CD4-positive, alpha-beta memory T cell (primary cell): ENCODE results near the gene LIFR. TPM values are rescaled to one million over a fixed set of nuclear protein-coding genes. Genes with fewer than 3 reads are reported as not detected.

ENCODE experiments used
- CTCF ChIA-PET: fragments of 350-600 bp; sonication (Branson Sonifier 250); formaldehyde crosslinking; loops from one replicate; lab custom pipeline; 2021; ENCODE audit warnings: inconsistent platforms; ENCODE audit not compliant: partially characterized antibody; lab: Charles Lee
- POLR2A ChIA-PET: fragments of 350-600 bp; sonication (Branson Sonifier 250); formaldehyde crosslinking; loops from one replicate; lab custom pipeline; 2021; ENCODE audit not compliant: partially characterized antibody; lab: Charles Lee
- DNase-seq, 5 donors: peaks; one replicate each; pipeline versions ENCODE4 v3.0.0 to v3.0.0-alpha.2; 2020 to 2022; ENCODE audit warnings: mixed read lengths in 1 of 5
- H3K27ac ChIP-seq: one replicate; pipeline ENCODE4 v1.7.0; 2013; ENCODE audit warnings: low read depth, low read length
- H3K27me3 ChIP-seq: 2 replicates; pipeline ENCODE4 v1.7.0; 2013; ENCODE audit warnings: mild to moderate bottlenecking, low read length, moderate library complexity; ENCODE audit not compliant: insufficient read depth
- H3K36me3 ChIP-seq: 2 replicates; pipeline ENCODE4 v1.7.0; 2013; ENCODE audit warnings: mild to moderate bottlenecking, low read length, moderate library complexity; ENCODE audit not compliant: insufficient read depth
- H3K4me1 ChIP-seq: 2 replicates; pipeline ENCODE4 v1.7.0; 2013; ENCODE audit warnings: mild to moderate bottlenecking, low read length, moderate library complexity; ENCODE audit not compliant: insufficient read depth
- H3K4me3 ChIP-seq, 2 donors: one replicate each; pipeline ENCODE4 v1.7.0; 2013; ENCODE audit warnings: low read length in 2 of 2, mild to moderate bottlenecking in 1 of 2
- H3K9me3 ChIP-seq, 2 donors: one replicate each; pipeline ENCODE4 v1.7.0; 2013; ENCODE audit warnings: low read length in 2 of 2, control low read depth in 1 of 2; ENCODE audit not compliant: control insufficient read depth in 1 of 2
- H3K27ac Mint-ChIP-seq, 7 donors: one replicate each; pipeline ENCODE4 v1.8.0; 2020 to 2021; ENCODE audit warnings: mixed read lengths in 7 of 7, mild to moderate bottlenecking in 6 of 7, inconsistent platforms in 3 of 7, moderate library complexity in 3 of 7
- H3K27me3 Mint-ChIP-seq, 2 donors: one replicate each; pipeline ENCODE4 v1.8.0; 2020 to 2021; ENCODE audit warnings: mixed read lengths in 2 of 2
- H3K36me3 Mint-ChIP-seq, 2 donors: one replicate each; pipeline ENCODE4 v1.8.0; 2020 to 2021; ENCODE audit warnings: mixed read lengths in 2 of 2, inconsistent platforms in 1 of 2, mild to moderate bottlenecking in 1 of 2
- H3K4me1 Mint-ChIP-seq, 4 donors: one replicate each; pipeline ENCODE4 v1.8.0; 2020 to 2021; ENCODE audit warnings: mixed read lengths in 4 of 4, mild to moderate bottlenecking in 1 of 4
- H3K4me3 Mint-ChIP-seq, 8 donors: one replicate each; pipeline ENCODE4 v1.8.0; 2020 to 2021; ENCODE audit warnings: mixed read lengths in 8 of 8, mild to moderate bottlenecking in 7 of 8, moderate library complexity in 6 of 8, inconsistent platforms in 3 of 8
- H3K9me3 Mint-ChIP-seq, 8 donors: one replicate each; pipeline ENCODE4 v1.8.0; 2020 to 2021; ENCODE audit warnings: mixed read lengths in 8 of 8, mild to moderate bottlenecking in 5 of 8, inconsistent platforms in 3 of 8, moderate library complexity in 1 of 8
- intact Hi-C: fragments of 100-400 bp; cut with micrococcal nuclease; formaldehyde crosslinking; loops from one replicate; pipeline ENCODE4 v1.15.1; 2023
- polyA plus RNA-seq, 2 donors: library from polyadenylated mRNA; unstranded; fragments of 300-500 nt; fragmentation: Illumina TruSeq; gene quantifications; one replicate each; pipeline ENCODE4 v1.2.3, GENCODE V29; 2021
- total RNA-seq, 2 experiments: library from RNA; stranded (reverse); gene quantifications; one replicate each; pipeline ENCODE4 v1.2.3, GENCODE V29; 2021

Gene LIFR
- total and polyA plus RNA-seq, 4 experiments from 2014 or later, result 0.23 to 0.42 TPM; not detected in 2

- peaks cover 0 to 3% (median 0%) of the 10 kb centered on the region in 8 donors for H3K9me3 Mint-ChIP-seq
- peaks cover 5 to 6% of the 10 kb centered on the region in 2 donors for H3K27me3 Mint-ChIP-seq
- no peak overlapping the region for H3K27ac Mint-ChIP-seq
- no peak overlapping the region for H3K4me3 Mint-ChIP-seq
- Histone ChIP-seq H3K4me3 (no peak overlapping the region), H3K4me1 (no peaks in the 10 kb centered on the region), H3K27me3 (no peaks in the 10 kb centered on the region), H3K27ac (no peak overlapping the region), H3K36me3 (no peaks in the 10 kb centered on the region), H3K9me3 (no peaks in the 10 kb centered on the region)
- H3K36me3 Mint-ChIP-seq, result no peaks in the 10 kb centered on the region
- CTCF ChIA-PET, result no interaction called here
- POLR2A ChIA-PET, result no interaction called here
- intact Hi-C loops, result no loop called here
- no peak for DNase-seq
- H3K4me1 Mint-ChIP-seq, result no peaks in the 10 kb centered on the region
Observed at GRCh38 chr5:38590838-38591522, 34.5 kb upstream of the LIFR start.

- H3K27ac ChIP-seq, result no peak overlapping the region
- H3K27ac Mint-ChIP-seq, result no peak overlapping the region
- no peak overlapping the region for H3K4me3 Mint-ChIP-seq
- H3K36me3 ChIP-seq, result no peaks in the 10 kb centered on the region
- POLR2A ChIA-PET, result no interaction called here
- intact Hi-C loops, result no loop called here
- H3K27me3 ChIP-seq, result no peaks in the 10 kb centered on the region
- no peak for DNase-seq
- no peaks in the 10 kb centered on the region for H3K4me1 ChIP-seq
- CTCF ChIA-PET, result no interaction called here
- peaks cover 0 to 3% (median 0%) of the 10 kb centered on the region in 8 donors for H3K9me3 Mint-ChIP-seq
- no peaks in the 10 kb centered on the region for H3K4me1 Mint-ChIP-seq
- no peak overlapping the region for H3K4me3 ChIP-seq
- H3K36me3 Mint-ChIP-seq, result no peaks in the 10 kb centered on the region
- H3K9me3 ChIP-seq, result no peaks in the 10 kb centered on the region
- H3K27me3 Mint-ChIP-seq, result peaks cover 5 to 9% of the 10 kb centered on the region in 2 donors
Observed at GRCh38 chr5:38589629-38590028, 33.2 kb upstream of the LIFR start.

- Histone ChIP-seq H3K27me3 (no peaks in the 10 kb centered on the region), H3K27ac (no peak overlapping the region), H3K4me3 (no peak overlapping the region), H3K36me3 (no peaks in the 10 kb centered on the region), H3K4me1 (no peaks in the 10 kb centered on the region), H3K9me3 (no peaks in the 10 kb centered on the region)
- Mint-ChIP-seq H3K9me3 (peaks cover 0 to 5% (median 0%) of the 10 kb centered on the region in 8 donors), H3K4me1 (peaks cover 0 to 5% (median 4%) of the 10 kb centered on the region in 4 donors), H3K27ac (no peak overlapping the region), H3K36me3 (no peaks in the 10 kb centered on the region), H3K4me3 (no peak overlapping the region), H3K27me3 (peaks cover 20 to 28% of the 10 kb centered on the region in 2 donors)
- ChIA-PET CTCF (no interaction called here), POLR2A (no interaction called here)
- intact Hi-C loops, result no loop called here
- DNase-seq, result no peak
Observed at GRCh38 chr5:38585816-38586215, 29.4 kb upstream of the LIFR start.

GRCh38 chr5:38583500-38583899 is 27.1 kb upstream of the LIFR start:
- intact Hi-C loops, result no loop called here
- H3K9me3 Mint-ChIP-seq, result peaks cover 0 to 2% (median 0%) of the 10 kb centered on the region in 8 donors
- peaks cover 0 to 5% (median 4%) of the 10 kb centered on the region in 4 donors for H3K4me1 Mint-ChIP-seq

GRCh38 chr5:38582975-38583319 is 26.5 kb upstream of the LIFR start:
- intact Hi-C loops, result no loop called here
- H3K27me3 Mint-ChIP-seq, result peaks cover 20 to 32% of the 10 kb centered on the region in 2 donors
- H3K4me1 Mint-ChIP-seq, result peaks cover 0 to 5% (median 4%) of the 10 kb centered on the region in 4 donors
- Histone ChIP-seq H3K36me3 (no peaks in the 10 kb centered on the region), H3K9me3 (no peaks in the 10 kb centered on the region), H3K27ac (no peak overlapping the region), H3K4me1 (no peaks in the 10 kb centered on the region), H3K27me3 (no peaks in the 10 kb centered on the region), H3K4me3 (no peak overlapping the region)
- ChIA-PET CTCF (no interaction called here), POLR2A (no interaction called here)
- no peaks in the 10 kb centered on the region for H3K36me3 Mint-ChIP-seq
- no peak for DNase-seq
- peak overlapping the region in 2 of 8 donors; percentile 2 to 20 for H3K4me3 Mint-ChIP-seq
- peak overlapping the region in 1 of 7 donors; percentile 2 for H3K27ac Mint-ChIP-seq
- H3K9me3 Mint-ChIP-seq, result peaks cover 0 to 2% (median 0%) of the 10 kb centered on the region in 8 donors

More at GRCh38 chr5:38583500-38583899, 27.1 kb upstream of the LIFR start:
- H3K4me3 Mint-ChIP-seq, result no peak overlapping the region
- no peaks in the 10 kb centered on the region for H3K36me3 ChIP-seq
- H3K9me3 ChIP-seq, result no peaks in the 10 kb centered on the region
- ChIA-PET CTCF (no interaction called here), POLR2A (no interaction called here)
- DNase-seq, result no peak
- no peaks in the 10 kb centered on the region for H3K27me3 ChIP-seq
- no peak overlapping the region for H3K27ac Mint-ChIP-seq
- H3K4me3 ChIP-seq, result no peak overlapping the region
- H3K4me1 ChIP-seq, result no peaks in the 10 kb centered on the region
- H3K27ac ChIP-seq, result no peak overlapping the region
- H3K27me3 Mint-ChIP-seq, result peaks cover 20 to 32% of the 10 kb centered on the region in 2 donors
- no peaks in the 10 kb centered on the region for H3K36me3 Mint-ChIP-seq

- H3K27ac Mint-ChIP-seq, result peak overlapping the region in 1 of 7 donors; percentile 2
- POLR2A ChIA-PET, result no interaction called here
- Histone ChIP-seq H3K27me3 (no peaks in the 10 kb centered on the region), H3K27ac (no peak overlapping the region), H3K9me3 (no peaks in the 10 kb centered on the region), H3K36me3 (no peaks in the 10 kb centered on the region), H3K4me1 (no peaks in the 10 kb centered on the region), H3K4me3 (no peak overlapping the region)
- H3K27me3 Mint-ChIP-seq, result peaks cover 20 to 32% of the 10 kb centered on the region in 2 donors
- intact Hi-C loops, result no loop called here
- H3K4me3 Mint-ChIP-seq, result peak overlapping the region in 2 of 8 donors; percentile 2 to 20
- DNase-seq, result no peak
- H3K36me3 Mint-ChIP-seq, result no peaks in the 10 kb centered on the region
- peaks cover 0 to 5% (median 4%) of the 10 kb centered on the region in 4 donors for H3K4me1 Mint-ChIP-seq
- peaks cover 0 to 2% (median 0%) of the 10 kb centered on the region in 8 donors for H3K9me3 Mint-ChIP-seq
- CTCF ChIA-PET, result no interaction called here
Observed at GRCh38 chr5:38582293-38582974, 26.0 kb upstream of the LIFR start.

- H3K4me1 Mint-ChIP-seq, result peaks cover 0 to 5% (median 4%) of the 10 kb centered on the region in 4 donors
- peaks cover 0 to 2% (median 0%) of the 10 kb centered on the region in 8 donors for H3K9me3 Mint-ChIP-seq
- CTCF ChIA-PET, result no interaction called here
- Histone ChIP-seq H3K4me1 (no peaks in the 10 kb centered on the region), H3K36me3 (no peaks in the 10 kb centered on the region), H3K4me3 (no peak overlapping the region), H3K27me3 (no peaks in the 10 kb centered on the region), H3K9me3 (no peaks in the 10 kb centered on the region), H3K27ac (no peak overlapping the region)
- H3K36me3 Mint-ChIP-seq, result no peaks in the 10 kb centered on the region
- POLR2A ChIA-PET, result no interaction called here
- no peak overlapping the region for H3K4me3 Mint-ChIP-seq
- peaks cover 20 to 35% of the 10 kb centered on the region in 2 donors for H3K27me3 Mint-ChIP-seq
- no peak for DNase-seq
- intact Hi-C loops, result no loop called here
- no peak overlapping the region for H3K27ac Mint-ChIP-seq
Observed at GRCh38 chr5:38581597-38581996, 25.2 kb upstream of the LIFR start.
